Stimulated activated CD8-positive, alpha-beta memory T cell treated with anti-CD3 and anti-CD28 coated beads, Interleukin-15, amount 100 ng/mL, for 1 hour (primary cell): ENCODE results near the gene ASTN2.
"Not testable (repeated sequence)": the region's sequence is repeated elsewhere in the genome, so short reads cannot be mapped to it uniquely, and the experiment has no call there.

Experiments
- DNase-seq: peaks from one replicate; pipeline ENCODE4 v3.0.0-alpha.2; 2020; ENCODE audit warnings: low read depth

Gene ASTN2

GRCh38 chr9:116479056-116479544 is 935.8 kb downstream of the ASTN2 start:
- DNase-seq = no peak

GRCh38 chr9:116477584-116478141 is 937.2 kb downstream of the ASTN2 start:
- no peak for DNase-seq

- no peak for DNase-seq
Observed at GRCh38 chr9:116476935-116477381, 937.9 kb downstream of the ASTN2 start.

GRCh38 chr9:116476002-116476401 is 938.9 kb downstream of the ASTN2 start:
- DNase-seq = no peak

- no peak for DNase-seq
Observed at GRCh38 chr9:116475201-116475600, 939.7 kb downstream of the ASTN2 start.

- DNase-seq = no peak
Observed at GRCh38 chr9:116471944-116472506, 942.8 kb downstream of the ASTN2 start.

- no peak for DNase-seq
Observed at GRCh38 chr9:116471093-116471906, 943.6 kb downstream of the ASTN2 start.

- DNase-seq = no peak
Observed at GRCh38 chr9:116468793-116469527, 945.9 kb downstream of the ASTN2 start.

- DNase-seq = no peak
Observed at GRCh38 chr9:116468369-116468768, 946.5 kb downstream of the ASTN2 start.

- DNase-seq = no peak
Observed at GRCh38 chr9:116467740-116468351, 947.0 kb downstream of the ASTN2 start.

- no peak for DNase-seq
Observed at GRCh38 chr9:116466271-116467235, 948.3 kb downstream of the ASTN2 start.

- DNase-seq = no peak
Observed at GRCh38 chr9:116465576-116466270, 949.1 kb downstream of the ASTN2 start.

- no peak for DNase-seq
Observed at GRCh38 chr9:116464987-116465571, 949.8 kb downstream of the ASTN2 start.

- no peak for DNase-seq
Observed at GRCh38 chr9:116464423-116464822, 950.4 kb downstream of the ASTN2 start.

- DNase-seq = no peak
Observed at GRCh38 chr9:116461632-116462031, 953.2 kb downstream of the ASTN2 start.

- no peak for DNase-seq
Observed at GRCh38 chr9:116460026-116460425, 954.8 kb downstream of the ASTN2 start.

GRCh38 chr9:116459576-116459975 is 955.3 kb downstream of the ASTN2 start:
- DNase-seq = no peak

GRCh38 chr9:116456490-116457088 is 958.3 kb downstream of the ASTN2 start:
- DNase-seq = no peak

GRCh38 chr9:116454539-116454938 is 960.3 kb downstream of the ASTN2 start:
- not testable (repeated sequence) for DNase-seq
